ENCODE results near the gene ABCC4. TPM values are rescaled to one million over a fixed set of nuclear protein-coding genes. Genes with fewer than 3 reads are reported as not detected.

The ABCC4 gene
- total RNA-seq, 1 donor from 2014 or later: 4.0 TPM

GRCh38 chr13:95060014-95060519 lies 241.2 kb downstream of the ABCC4 start:
- no peak for TF ChIP-seq CTCF (IDR thresholded peaks at IDR 0.05)
- H3K27ac Mint-ChIP-seq (ENCODE audit: unreplicated experiment): no peak overlapping the region
- H3K9me3 Mint-ChIP-seq (ENCODE audit: unreplicated experiment): no peaks in the 10 kb centered on the region
- H3K27me3 Mint-ChIP-seq (ENCODE audit: unreplicated experiment): no peaks in the 10 kb centered on the region
- no peaks in the 10 kb centered on the region for H3K36me3 Mint-ChIP-seq (ENCODE audit: unreplicated experiment)
- no peak for DNase-seq (ENCODE audit: extremely low spot score, unreplicated experiment)
- H3K4me1 Mint-ChIP-seq (ENCODE audit: unreplicated experiment): no peaks in the 10 kb centered on the region
- no peak overlapping the region for H3K4me3 Mint-ChIP-seq (ENCODE audit: unreplicated experiment)

- no peaks in the 10 kb centered on the region for H3K36me3 Mint-ChIP-seq (ENCODE audit: unreplicated experiment)
- TF ChIP-seq CTCF (IDR thresholded peaks at IDR 0.05): no peak
Measured at GRCh38 chr13:95059306-95059705, 241.9 kb downstream of the ABCC4 start.

DNA sequence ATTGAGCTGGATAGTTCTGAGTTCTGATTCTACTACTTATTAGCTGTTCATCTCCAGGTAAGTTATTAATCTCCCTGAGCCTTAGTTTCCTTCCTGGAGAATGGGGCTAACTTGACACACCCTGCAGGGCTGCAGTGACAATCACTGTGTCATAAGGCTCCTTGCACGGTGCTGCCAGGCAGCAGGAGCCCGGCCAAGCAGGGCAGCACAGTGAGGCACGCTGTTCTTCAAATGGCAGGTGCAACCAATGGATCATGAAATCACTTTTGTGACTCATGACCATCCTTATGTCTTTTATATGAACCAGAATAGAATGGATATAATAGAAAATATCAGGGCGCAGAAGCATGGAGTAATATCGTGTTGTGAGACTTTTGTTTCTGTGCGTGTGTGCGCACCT lies 242.6 kb downstream of the ABCC4 start:
- no peak overlapping the region for H3K27ac Mint-ChIP-seq (ENCODE audit: unreplicated experiment)
- no peak for DNase-seq (ENCODE audit: extremely low spot score, unreplicated experiment)
- TF ChIP-seq CTCF (IDR thresholded peaks at IDR 0.05): no peak
- H3K9me3 Mint-ChIP-seq (ENCODE audit: unreplicated experiment): no peaks in the 10 kb centered on the region
- no peak overlapping the region for H3K4me3 Mint-ChIP-seq (ENCODE audit: unreplicated experiment)
- H3K4me1 Mint-ChIP-seq (ENCODE audit: unreplicated experiment): no peaks in the 10 kb centered on the region
- no peaks in the 10 kb centered on the region for H3K27me3 Mint-ChIP-seq (ENCODE audit: unreplicated experiment)
- no peaks in the 10 kb centered on the region for H3K36me3 Mint-ChIP-seq (ENCODE audit: unreplicated experiment)

More at GRCh38 chr13:95059306-95059705, 241.9 kb downstream of the ABCC4 start:
- Mint-ChIP-seq H3K9me3 (ENCODE audit: unreplicated experiment) (no peaks in the 10 kb centered on the region), H3K4me1 (ENCODE audit: unreplicated experiment) (no peaks in the 10 kb centered on the region), H3K27me3 (ENCODE audit: unreplicated experiment) (no peaks in the 10 kb centered on the region), H3K4me3 (ENCODE audit: unreplicated experiment) (no peak overlapping the region), H3K27ac (ENCODE audit: unreplicated experiment) (no peak overlapping the region)
- no peak for DNase-seq (ENCODE audit: extremely low spot score, unreplicated experiment)

- no peak for DNase-seq (ENCODE audit: extremely low spot score, unreplicated experiment)
- TF ChIP-seq CTCF (IDR thresholded peaks at IDR 0.05): no peak
Measured at GRCh38 chr13:95056266-95056665, 245.0 kb downstream of the ABCC4 start.

GRCh38 chr13:95050800-95051615 lies 250.2 kb downstream of the ABCC4 start:
- Mint-ChIP-seq H3K27me3 (ENCODE audit: unreplicated experiment) (no peaks in the 10 kb centered on the region), H3K9me3 (ENCODE audit: unreplicated experiment) (no peaks in the 10 kb centered on the region), H3K4me1 (ENCODE audit: unreplicated experiment) (no peaks in the 10 kb centered on the region), H3K27ac (ENCODE audit: unreplicated experiment) (no peak overlapping the region), H3K36me3 (ENCODE audit: unreplicated experiment) (no peaks in the 10 kb centered on the region), H3K4me3 (ENCODE audit: unreplicated experiment) (no peak overlapping the region)
- no peak for TF ChIP-seq CTCF (IDR thresholded peaks at IDR 0.05)
- DNase-seq (ENCODE audit: extremely low spot score, unreplicated experiment): no peak

More at GRCh38 chr13:95056266-95056665, 245.0 kb downstream of the ABCC4 start:
- H3K27me3 Mint-ChIP-seq (ENCODE audit: unreplicated experiment): no peaks in the 10 kb centered on the region
- H3K9me3 Mint-ChIP-seq (ENCODE audit: unreplicated experiment): no peaks in the 10 kb centered on the region
- no peak overlapping the region for H3K4me3 Mint-ChIP-seq (ENCODE audit: unreplicated experiment)
- no peaks in the 10 kb centered on the region for H3K36me3 Mint-ChIP-seq (ENCODE audit: unreplicated experiment)
- no peaks in the 10 kb centered on the region for H3K4me1 Mint-ChIP-seq (ENCODE audit: unreplicated experiment)
- no peak overlapping the region for H3K27ac Mint-ChIP-seq (ENCODE audit: unreplicated experiment)

All from osteocyte (in vitro differentiated cells).